Smooth muscle cell of the coronary artery (primary cell): Measurements from ENCODE around the gene CDR2. TPM values are rescaled to one million over a fixed set of nuclear protein-coding genes. Genes with fewer than 3 reads are reported as not detected.

Source experiments
- total RNA-seq: library from RNA; depleted of rRNA; stranded (reverse); fragments of >200 nt; gene quantifications from 2 replicates; pipeline ENCODE4 v1.2.3, GENCODE V29; 2014; ENCODE audit warnings: low replicate concordance

Gene CDR2
- total RNA-seq, result 18.4 and 54.6 TPM in 2 replicates

GRCh38 chr16:22374311-22375116, at the start of gene CDR2:
Gene CDR2, minus strand, starts transcription at chr16:22374619. Its CDS starts 310 bp downstream, at chr16:22374309.

DNA sequence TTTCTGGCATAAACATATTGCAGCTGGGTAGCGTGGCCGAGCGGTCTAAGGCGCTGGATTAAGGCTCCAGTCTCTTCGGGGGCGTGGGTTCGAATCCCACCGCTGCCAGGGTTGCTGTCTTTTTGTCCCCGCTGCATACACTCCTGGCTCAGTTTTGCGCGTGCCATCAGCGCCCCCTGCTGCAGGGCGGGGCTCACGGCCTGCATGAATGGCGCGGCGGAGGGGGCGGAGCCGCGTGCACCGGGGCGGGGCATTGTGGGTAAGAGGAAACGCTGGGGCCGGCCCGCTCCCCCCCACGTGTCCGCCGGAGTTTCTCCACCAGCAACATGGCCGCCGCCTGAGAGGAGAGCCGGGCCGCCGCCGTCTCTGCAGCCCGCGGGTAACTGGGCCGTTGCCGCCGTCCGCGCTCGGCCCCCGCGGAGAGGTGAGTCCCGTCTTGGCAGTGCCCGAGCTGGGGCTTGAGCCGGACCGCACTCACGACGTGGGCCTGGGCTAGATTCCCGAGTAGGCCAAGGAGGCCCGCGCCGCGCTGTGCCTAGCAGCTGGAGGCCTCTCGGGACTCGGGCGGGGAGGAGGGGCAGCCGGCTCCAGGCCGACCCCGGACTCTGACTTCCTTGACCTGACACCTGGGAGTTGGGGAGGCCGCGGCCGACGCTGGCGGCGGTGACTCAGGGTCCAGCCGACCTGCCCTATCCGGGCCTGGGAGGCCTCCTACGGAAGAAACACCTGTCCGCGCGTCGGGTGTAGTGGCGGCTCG, 77.1 kb downstream of the CDR2 start, which contains the start of gene POLR3E:
Gene POLR3E (plus strand): TSS at position 296 of the 757 bp plus-strand sequence. CDS start 5,560 bp downstream, outside the sequence.

Other genes starting within 250 kb of the CDR2 start
- gene SDR42E2, start 212.1 kb downstream of the CDR2 start, total RNA-seq, result 0.08 TPM in 1 of 2 replicates, not detected in the other
- gene EEF2K, start 168.3 kb downstream of the CDR2 start, total RNA-seq, result 19.7 and 29.4 TPM in 2 replicates
- 53.4 and 86.8 TPM in 2 replicates for gene POLR3E, start 77.2 kb downstream of the CDR2 start, total RNA-seq
- gene NPIPB5, start 136.3 kb upstream of the CDR2 start, total RNA-seq, result 37.8 and 44.0 TPM in 2 replicates